ENCODE measurements around the gene YAP1.

GRCh38 chr11:102226702-102227490, 116.6 kb downstream of the YAP1 start:
- no peak for TF ChIP-seq CTCF (IDR thresholded peaks at IDR 0.05)
- TF ChIP-seq POLR2A (IDR thresholded peaks at IDR 0.05) = no peak

Data from body of pancreas (tissue), 4 donors.